GM18907 (cell line): ENCODE measurements around the gene MLC1.

ENCODE experiments used
- ATAC-seq: cut with Tn5 transposase; IDR thresholded peaks from one replicate; pipeline ENCODE4 v1.9.1; 2021; ENCODE audit warnings: mild to moderate bottlenecking, moderate library complexity; ENCODE audit not compliant: unreplicated experiment

MLC1 gene

DNA sequence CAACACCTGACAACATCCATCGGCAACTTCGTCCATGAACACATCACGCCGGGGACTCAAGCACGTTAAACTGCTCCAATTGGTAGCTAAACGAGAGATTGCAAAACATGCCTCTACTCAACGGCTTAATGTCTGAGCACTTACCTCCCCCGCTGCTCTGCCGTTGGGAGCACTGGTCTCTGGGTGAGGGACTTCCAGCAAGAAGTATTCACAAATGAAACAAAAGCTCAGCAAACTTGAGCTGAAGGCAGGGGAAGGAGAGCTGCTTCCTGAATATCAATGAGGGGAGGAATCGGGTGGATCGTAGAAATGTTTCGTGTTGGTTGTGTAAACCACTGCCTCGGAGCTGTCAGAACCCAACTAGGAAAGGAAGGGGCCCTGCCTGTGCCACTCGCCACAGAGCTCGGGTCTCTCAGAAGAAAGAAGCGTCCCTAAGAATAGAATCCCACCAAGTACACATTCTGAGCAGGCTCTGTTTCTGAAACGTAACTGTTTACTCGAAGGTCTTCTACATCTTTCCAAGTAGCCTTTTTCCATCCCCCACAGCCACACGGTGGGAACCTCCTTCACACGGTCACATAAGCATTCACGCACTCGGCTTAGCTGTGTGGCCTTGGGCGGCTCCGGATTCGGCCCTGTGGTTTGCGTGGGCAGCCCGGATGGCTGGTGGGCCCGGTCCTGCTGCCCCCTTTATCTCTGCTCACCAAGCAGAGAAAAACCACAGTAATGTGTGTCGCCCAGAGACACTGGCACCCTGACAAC, at the start of gene MLC1:
Gene MLC1, minus strand, starts transcription at position 216 of the 762 bp plus-strand sequence. CDS start 524 bp downstream, outside the sequence.
- ATAC-seq = no peak

DNA sequence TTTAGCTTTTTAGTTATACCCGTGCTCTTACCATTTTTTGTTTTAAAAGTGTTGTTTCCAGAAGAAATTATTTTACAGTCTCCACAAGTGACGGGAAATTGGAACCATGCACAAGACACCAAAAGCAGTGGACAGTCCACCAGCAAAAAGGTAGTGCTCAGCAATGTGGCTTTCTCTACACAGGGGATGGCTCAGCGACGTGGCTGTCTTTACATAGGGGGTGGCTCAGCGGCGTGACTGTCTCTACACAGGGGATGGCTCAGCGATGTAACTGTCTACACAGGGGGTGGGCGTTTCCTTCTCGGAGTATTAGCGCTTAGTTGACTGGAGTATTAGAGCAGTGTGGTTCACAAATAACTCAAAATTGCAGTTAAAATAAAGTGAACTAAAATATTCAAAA, 49.3 kb upstream of the MLC1 start:
- ATAC-seq = no peak

DNA sequence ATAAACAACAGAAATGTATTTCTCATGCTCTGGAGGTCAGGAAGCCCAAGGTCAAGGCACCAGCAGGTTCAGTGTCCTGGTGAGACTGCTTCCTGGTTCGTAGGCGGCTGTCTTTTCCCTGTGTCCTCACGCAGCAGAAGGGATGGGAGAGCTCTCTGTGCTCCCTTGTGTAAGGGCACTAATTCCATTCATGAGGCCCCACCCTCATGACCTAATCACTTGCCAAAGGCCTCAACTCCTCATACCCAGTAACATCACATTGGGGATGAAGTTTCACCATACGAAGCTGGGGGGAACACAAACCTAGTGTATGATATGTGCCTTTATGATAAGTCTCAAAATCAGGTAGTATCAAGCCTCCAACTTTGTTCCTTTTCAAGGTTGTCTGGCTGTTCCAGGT, 46.7 kb upstream of the MLC1 start:
- ATAC-seq = no peak

DNA sequence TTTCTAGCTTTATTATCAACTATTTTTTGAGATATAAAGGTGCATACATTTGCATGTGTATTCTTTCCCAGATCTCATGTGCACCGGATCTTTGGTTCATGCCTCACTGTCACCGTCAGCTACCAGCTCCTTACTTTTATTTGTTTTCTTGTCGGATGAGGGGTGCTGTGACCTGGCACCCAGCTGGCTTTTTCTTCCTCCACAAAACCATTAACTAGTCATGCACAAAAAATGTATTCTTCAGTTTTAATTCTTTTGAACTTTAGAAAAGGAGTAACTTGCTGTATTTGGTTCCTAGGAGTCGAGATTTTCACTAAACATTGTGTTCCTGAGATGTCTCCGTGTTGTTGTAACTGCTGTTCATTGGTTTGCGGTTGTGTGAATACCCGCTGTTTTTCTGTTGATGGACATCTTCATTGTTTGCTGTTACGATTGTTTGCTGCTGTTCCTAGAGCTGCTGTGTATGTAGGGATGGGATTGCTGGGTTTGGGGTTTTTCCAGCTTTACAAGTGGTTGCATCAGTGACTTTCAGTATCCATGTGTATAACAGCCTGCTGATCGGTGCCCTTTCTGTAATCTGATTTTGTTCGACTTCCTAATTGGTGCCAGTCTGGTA, 44.0 kb upstream of the MLC1 start:
- ATAC-seq = no peak

DNA sequence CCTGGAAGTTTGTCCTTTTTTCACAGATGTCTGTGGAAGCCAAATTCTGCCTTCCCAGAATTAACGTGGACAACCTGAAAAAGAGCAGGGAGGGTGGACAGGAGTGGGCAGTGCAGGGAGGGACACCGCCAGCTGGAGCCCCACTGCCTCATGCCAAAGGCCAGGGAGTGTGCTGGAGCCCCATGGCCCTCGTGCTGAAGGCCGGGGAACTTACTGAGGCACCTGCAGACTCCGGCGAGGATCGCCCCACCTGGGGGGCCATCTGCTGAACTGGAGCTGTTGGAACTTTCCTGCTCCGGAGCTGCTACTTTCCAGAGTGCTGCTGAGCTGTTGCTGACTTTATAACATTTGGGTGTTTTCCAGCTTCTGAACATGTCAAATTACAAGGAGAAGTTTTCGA, 39.8 kb upstream of the MLC1 start:
- no peak for ATAC-seq

DNA sequence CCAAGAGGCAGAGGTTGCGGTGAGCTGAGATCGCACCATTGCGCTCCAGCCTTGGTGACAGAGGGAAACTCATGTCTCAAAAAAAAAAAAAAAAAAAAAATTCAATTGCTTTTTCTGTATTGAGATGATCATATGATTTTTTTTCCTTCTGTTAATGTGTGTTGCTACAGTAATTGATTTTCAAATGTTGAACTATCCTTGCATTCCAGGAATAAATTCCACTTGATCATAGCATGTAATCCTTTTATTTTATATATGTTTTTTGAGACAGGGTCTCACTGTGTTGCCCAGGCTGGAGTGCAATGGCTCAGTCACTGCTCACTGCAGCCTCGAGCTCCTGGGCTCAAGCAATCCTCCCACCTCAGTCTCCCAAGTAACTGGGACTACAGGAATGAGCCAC, 37.9 kb upstream of the MLC1 start:
- ATAC-seq = no peak

DNA sequence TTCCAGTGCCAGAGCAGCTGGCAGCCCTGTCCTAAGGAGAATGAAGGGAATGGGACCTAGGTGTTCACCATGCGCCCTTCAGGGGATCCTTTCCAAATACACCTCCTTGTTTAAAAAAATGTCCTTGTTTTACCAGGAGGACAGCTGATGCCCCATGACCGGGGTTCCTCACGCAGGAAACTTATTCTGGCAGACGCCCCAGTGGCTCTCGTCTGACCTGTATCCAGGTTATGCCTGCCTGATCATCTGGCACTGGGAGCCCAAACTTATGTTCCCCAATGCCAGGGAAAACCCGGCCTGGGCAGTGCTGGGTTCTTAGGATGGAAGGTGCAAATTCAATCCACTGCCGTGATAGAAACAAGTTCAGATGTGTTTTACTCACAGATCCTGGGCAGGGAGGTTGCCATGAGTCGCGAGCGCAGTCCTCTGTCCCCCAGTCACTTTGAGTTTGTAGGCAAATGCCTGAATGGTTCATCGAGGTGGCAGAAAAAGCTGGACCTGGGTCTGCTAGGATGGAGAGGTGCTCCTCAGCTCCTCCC, 36.0 kb upstream of the MLC1 start:
- no peak for ATAC-seq

DNA sequence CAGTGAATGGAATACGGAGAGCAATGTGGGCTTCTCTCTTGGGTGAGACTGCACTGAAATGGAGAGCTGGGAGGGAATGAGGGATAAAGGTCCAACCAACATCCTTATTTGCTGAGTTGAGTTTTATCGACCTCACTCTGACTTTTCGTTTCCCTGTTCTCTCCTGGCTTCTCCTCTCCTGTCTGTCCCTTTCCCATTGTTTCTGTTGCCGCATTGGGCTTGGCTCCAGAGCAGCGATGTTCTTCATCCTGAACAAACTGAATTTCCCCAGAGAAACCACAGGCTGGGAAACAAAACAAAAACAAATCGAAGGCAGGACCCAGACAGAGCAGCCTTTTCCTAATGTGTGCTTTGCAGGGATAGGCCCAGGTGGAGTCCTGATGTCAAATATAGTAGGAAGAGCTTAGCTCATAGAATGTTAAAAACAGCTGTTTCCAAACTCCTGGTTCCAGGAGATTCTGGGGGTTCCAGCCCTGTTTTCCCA, 34.6 kb upstream of the MLC1 start:
- ATAC-seq = no peak

DNA sequence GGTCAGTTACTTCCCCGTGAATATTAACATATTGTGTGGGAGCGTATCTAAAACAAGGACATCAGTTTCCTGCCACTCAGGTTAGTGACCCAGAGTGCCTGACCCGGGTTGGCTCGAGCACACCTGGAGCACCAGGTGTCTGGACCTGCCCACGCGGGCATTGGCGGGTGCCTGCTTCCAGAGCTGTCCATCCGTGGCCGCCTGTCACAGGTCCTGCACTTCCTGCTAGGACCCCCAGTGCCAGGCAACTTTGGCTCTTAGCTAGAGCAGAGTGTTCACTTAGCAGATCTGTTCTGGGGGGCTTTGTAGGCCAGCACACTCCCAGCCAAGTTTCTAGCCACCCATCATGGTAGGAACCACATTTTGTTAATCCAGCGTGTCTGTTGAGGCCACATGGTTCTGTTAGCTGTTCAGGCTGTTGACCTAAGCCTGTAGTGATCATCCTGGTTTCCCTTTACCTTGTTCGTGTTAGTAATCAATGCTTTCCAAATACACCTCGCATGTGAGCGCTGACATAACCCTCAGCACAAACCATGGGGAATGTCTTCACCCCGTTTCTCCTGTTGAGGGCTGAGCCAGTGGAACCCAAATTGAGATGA, 34.0 kb upstream of the MLC1 start:
- ATAC-seq = no peak

DNA sequence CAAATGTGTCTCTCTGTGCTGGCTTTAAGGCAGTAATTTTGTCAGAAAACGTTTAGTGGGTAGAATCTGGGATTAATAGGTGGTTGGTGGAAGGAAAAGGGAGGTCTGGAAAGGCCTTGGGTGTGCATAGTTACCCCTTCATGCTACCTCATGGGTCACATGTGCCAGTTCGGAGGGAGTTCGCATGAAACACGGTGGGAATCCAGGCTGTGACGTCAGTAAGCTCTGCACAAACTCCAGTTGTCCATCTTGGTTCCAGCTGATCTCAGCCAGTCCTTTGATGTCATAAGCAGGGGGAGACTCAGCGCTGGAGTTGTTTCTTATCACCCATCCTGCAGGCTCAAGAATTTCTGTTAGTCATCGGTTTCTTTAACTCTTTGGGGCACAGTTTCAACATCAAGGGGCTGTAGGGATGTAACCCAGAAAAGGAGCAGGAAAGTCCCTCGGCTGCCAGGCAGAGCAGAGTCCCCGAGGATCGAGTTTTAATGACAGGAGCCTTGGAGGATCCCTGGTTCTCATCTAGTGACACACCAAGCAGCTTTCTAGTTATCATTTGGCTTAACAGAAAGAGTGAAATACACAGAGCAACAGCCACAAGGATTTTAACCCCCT, 33.4 kb upstream of the MLC1 start:
- ATAC-seq = no peak

DNA sequence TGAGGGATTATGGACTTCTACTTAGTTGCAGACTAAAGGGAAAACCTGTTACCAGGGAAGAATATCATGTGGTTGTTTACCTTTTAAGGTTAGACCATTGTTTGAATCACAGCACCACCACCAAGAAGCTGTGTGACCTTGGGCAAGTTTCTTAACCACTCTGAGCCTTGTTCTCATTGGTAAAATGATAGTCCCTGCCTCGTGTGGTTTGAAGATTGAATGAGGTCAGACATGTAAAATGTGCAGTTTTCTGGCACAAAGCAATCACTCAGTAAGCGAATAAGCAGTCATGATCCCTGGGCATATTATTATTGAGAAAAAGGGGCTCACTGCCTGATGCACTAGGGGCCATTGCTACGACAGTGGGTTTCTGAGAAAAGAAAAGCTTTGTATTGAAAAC, 32.9 kb upstream of the MLC1 start:
- no peak for ATAC-seq

DNA sequence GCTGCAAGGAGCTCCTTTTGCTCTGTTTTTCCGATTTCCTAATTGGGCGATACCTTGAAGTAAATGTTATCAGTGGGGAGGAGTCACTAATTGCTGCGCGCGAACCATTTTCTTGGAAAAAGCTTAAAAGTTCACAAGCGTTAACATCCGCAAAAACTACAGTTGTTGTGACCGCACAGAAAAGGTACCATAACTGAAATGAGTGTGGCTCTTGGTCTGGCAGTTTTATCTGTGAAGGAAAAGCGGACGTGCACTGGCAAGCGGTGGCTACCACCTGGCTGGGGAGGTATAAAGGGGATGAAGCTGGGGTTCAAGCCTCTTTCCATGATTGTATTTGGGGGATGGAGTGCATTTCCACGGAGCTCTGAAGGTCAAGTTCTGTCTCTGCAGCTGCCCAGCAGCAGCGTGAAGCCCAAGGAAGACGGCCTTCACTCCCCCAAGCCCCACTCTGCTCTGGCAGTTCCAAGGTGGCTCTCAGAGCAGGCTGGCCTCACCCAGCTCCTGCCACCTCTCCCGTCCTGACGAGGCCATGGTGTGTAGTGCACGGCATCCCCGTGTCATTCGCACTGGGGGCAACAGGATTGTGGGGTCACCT, 32.0 kb upstream of the MLC1 start:
- no peak for ATAC-seq

DNA sequence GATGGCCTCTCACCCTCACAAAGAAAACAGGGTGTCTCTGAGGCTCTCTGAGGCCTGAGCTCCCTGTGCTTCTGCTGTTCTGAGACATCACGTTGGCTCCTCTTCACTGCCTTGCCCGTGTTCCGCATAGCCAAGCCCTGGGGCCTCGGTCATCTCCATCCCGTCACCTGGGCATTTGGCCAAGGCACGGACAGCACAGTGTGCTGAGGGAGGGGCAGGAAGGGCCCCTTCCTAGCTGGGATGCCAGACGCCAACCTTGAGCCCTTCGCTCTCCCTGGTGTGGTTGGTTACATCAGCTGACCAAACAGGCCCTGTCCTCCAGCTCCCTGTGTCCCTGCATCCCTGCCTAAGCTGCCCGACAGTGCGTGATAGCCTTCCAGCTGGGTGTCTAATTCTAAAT, 30.5 kb upstream of the MLC1 start:
- no peak for ATAC-seq

DNA sequence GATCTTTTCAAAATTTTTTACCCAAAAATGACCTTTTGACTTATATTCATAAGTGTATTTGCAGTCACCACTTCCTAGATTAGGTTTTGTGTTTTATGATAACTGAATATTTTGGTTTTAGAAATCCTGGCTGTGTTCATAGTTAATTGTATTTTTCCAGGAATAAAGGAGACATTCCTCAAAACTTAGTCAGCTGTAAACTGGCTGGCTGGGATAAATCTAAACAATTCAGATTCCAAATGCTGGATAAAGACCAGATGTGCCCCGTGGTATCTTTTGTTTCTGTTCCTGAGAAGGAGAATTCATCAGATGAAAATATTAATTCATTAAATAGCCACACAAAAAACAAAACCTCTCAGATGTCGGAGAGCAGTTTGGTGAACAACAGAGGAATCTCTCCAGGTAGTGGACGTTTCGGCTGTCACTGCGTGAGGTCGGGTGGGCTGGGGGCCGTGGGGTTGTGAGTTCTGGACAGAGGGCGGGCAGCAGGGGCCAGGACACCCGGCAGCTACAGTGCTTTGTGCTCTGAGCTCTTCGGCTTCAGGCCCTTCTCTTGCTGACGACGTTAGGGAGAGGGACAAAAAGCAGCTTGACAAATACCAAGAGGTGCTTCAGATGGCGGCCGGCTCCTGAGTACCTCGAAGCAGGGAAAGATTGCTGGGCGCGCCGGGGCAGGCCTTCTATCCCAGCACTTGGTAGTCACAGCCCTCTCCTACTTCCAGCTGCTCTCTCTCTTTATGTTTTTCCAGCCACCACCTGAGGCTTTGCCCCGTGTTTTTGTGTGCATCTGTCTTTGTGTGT, 29.2 kb upstream of the MLC1 start:
- no peak for ATAC-seq

DNA sequence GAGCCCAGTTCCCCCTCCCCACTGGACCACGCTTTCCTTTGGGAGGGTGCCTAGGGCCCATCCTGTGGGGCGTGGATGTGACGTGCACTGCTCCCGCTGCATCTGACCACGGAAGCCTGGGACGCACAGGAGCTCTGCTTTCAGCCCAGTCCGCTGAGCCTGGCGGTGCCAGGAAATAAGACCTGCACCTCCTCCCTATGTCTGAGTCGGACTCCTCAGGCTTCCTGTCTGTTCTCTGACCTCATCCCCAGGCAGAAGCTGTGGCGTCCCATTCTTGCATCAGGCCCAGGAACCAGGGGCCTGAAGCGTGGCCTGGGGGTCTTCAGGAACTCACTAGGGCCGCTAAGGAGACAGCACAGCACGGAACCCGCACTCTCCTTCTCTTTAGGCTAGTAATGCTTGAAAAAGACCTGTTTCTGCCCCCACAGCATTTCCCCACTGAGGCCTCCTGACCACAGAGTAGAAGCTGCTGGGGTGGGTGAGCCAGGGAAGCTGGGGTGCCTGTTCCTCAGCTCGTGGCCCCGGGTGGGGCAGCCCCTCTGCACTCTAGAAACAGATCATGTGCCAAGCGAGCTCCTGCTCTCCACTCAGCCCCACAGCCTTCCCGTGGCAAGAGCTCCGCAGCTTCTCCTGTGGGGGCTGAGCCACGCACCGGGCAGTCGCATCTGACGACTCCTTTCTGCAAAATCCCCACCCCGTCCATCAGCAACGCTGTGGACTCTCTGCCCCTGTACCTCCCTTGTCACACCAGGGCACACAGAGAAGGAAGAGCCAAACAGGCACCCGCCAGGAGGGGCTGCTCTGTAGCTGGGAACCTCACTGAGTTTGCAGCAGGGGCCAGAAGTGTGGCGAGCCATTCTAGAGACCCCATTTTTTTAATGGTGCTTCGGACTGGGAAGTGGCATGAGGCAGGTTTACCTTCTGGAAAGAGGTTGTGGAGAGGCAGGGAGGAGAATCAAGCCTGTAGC, 27.2 kb upstream of the MLC1 start:
- ATAC-seq = no peak

DNA sequence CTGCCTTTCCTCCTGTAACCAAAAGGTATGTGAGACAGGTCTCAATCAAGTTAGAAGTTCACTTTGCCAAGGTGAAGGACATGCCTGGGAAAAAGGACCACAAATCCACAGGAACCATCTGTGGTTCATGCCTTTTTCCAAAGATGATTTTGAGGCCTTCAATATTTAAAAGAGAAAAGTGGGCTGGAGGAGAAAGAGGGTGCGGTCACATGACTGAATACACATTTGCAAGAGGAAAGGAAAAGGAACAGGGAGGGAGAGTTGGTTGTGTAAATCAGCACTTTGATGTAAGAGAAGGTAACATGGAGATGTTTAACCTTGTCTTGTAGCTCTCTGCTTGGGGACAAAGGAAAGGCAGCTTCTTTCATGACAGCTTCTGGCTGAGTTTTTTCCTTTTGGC, 25.8 kb upstream of the MLC1 start:
- no peak for ATAC-seq

DNA sequence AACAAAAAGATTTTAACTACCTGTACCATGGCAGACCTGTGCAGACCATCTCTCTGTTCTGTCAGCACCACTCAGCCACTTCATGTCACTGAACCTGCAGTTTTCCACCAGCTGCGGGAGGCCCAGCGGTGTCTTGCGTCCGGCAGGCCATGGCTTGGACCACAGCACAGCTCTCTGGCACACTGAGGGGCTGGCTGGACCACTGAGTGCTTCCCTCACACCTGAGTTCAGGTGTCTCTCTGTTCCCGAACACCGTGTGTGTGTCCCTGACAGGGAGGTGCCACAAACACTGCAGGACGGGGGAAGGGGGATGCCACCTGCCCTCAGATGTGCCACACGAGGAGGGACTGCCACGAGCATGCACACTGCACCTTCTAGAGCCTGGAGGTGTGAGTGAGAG, 22.3 kb upstream of the MLC1 start:
- no peak for ATAC-seq

DNA sequence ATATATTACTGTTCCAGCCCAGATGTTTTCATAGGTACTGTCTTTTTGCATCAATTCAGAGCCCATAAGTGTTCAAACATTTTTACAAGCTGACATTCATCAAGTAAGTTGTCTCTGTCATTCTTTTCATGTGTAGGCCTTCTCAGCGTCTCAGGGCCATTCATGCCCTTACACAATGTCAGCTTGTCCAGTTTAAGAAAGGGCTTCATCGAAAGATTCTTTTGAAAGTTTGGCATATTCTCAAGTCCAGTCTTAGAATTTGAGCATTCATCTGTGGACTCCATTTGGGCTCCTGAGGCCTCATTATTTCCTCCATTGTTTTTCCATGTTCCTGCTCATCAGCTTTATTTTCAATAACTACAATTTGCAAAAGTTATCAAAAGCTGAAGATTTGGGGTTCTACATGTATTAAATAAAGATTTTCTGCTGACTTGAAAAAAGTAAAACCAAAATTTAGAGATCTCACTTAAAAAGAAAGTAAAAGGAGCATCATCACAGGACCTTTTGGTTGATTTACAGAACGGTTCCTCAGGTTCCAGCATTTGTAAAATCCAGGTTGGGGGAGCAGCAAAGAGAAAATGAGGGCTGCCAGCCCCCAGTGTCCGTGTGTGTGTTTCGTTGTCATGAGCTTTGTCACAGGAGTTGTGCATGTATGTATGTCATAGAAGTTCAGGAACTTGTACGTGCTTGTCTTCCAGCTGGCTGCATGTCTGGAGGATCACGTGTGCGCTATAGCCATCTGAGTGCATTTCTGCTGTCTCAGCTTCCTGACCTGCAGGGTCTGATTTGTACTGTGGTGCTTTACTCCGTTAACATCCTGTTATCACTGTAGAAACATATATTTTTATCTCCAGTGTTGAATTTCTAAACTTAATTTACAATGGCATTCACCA, 20.2 kb upstream of the MLC1 start:
- no peak for ATAC-seq
